Measurements from ENCODE around the gene ITIH3.

The ITIH3 gene

GRCh38 chr3:52816654-52817053 lies 22.1 kb downstream of the ITIH3 start:
- no peak overlapping the region for H3K4me2 ChIP-seq
- H4K20me1 ChIP-seq (ENCODE audit: insufficient read depth), result no peaks in the 10 kb centered on the region
- H3K27ac ChIP-seq, result no peak overlapping the region
- H3K4me3 ChIP-seq (IDR thresholded peaks at IDR 0.05; ENCODE audit: insufficient read depth, low read depth, low read length), result no peak overlapping the region
- H3K27me3 ChIP-seq (ENCODE audit: insufficient read depth, low read depth), result no peaks in the 10 kb centered on the region
- no peaks in the 10 kb centered on the region for H3K79me2 ChIP-seq (ENCODE audit: insufficient read depth, low read depth)
- no peak for TF ChIP-seq CTCF (conservative IDR thresholded peaks at IDR 0.05; ENCODE audit: low read depth, low read length)
- no peaks in the 10 kb centered on the region for H3K36me3 ChIP-seq (ENCODE audit: insufficient read depth)
- H2AFZ ChIP-seq (ENCODE audit: low read depth), result no peak overlapping the region
- no peak overlapping the region for H3K9ac ChIP-seq
- H3K4me1 ChIP-seq (ENCODE audit: low read depth, poor library complexity, severe bottlenecking), result no peaks in the 10 kb centered on the region

- no peak for TF ChIP-seq CTCF (conservative IDR thresholded peaks at IDR 0.05; ENCODE audit: low read depth, low read length)
- H4K20me1 ChIP-seq (ENCODE audit: insufficient read depth), result no peaks in the 10 kb centered on the region
- H3K4me1 ChIP-seq (ENCODE audit: low read depth, poor library complexity, severe bottlenecking), result no peaks in the 10 kb centered on the region
- H3K27me3 ChIP-seq (ENCODE audit: insufficient read depth, low read depth), result no peaks in the 10 kb centered on the region
- H3K4me2 ChIP-seq, result no peak overlapping the region
- no peak overlapping the region for H2AFZ ChIP-seq (ENCODE audit: low read depth)
- no peak overlapping the region for H3K27ac ChIP-seq
- no peak overlapping the region for H3K4me3 ChIP-seq (IDR thresholded peaks at IDR 0.05; ENCODE audit: insufficient read depth, low read depth, low read length)
- no peaks in the 10 kb centered on the region for H3K36me3 ChIP-seq (ENCODE audit: insufficient read depth)
- no peak overlapping the region for H3K9ac ChIP-seq
- H3K79me2 ChIP-seq (ENCODE audit: insufficient read depth, low read depth), result no peaks in the 10 kb centered on the region
Measured at GRCh38 chr3:52817221-52817620, 22.6 kb downstream of the ITIH3 start.

- Histone ChIP-seq H3K4me1 (ENCODE audit: low read depth, poor library complexity, severe bottlenecking) (no peaks in the 10 kb centered on the region), H3K27ac (no peak overlapping the region), H3K79me2 (ENCODE audit: insufficient read depth, low read depth) (no peaks in the 10 kb centered on the region), H2AFZ (ENCODE audit: low read depth) (no peak overlapping the region), H3K36me3 (ENCODE audit: insufficient read depth) (no peaks in the 10 kb centered on the region), H3K4me3 (IDR thresholded peaks at IDR 0.05; ENCODE audit: insufficient read depth, low read depth, low read length) (no peak overlapping the region), H3K9ac (no peak overlapping the region), H4K20me1 (ENCODE audit: insufficient read depth) (no peaks in the 10 kb centered on the region), H3K27me3 (ENCODE audit: insufficient read depth, low read depth) (no peaks in the 10 kb centered on the region), H3K4me2 (no peak overlapping the region)
- TF ChIP-seq CTCF (conservative IDR thresholded peaks at IDR 0.05; ENCODE audit: low read depth, low read length), result no peak
Measured at GRCh38 chr3:52817860-52818259, 23.3 kb downstream of the ITIH3 start.

GRCh38 chr3:52819936-52820335 lies 25.3 kb downstream of the ITIH3 start:
- Histone ChIP-seq H3K4me2 (no peak overlapping the region), H2AFZ (ENCODE audit: low read depth) (no peak overlapping the region), H3K4me3 (IDR thresholded peaks at IDR 0.05; ENCODE audit: insufficient read depth, low read depth, low read length) (no peak overlapping the region), H3K4me1 (ENCODE audit: low read depth, poor library complexity, severe bottlenecking) (no peaks in the 10 kb centered on the region), H3K79me2 (ENCODE audit: insufficient read depth, low read depth) (no peaks in the 10 kb centered on the region), H3K27me3 (ENCODE audit: insufficient read depth, low read depth) (no peaks in the 10 kb centered on the region), H3K36me3 (ENCODE audit: insufficient read depth) (no peaks in the 10 kb centered on the region), H4K20me1 (ENCODE audit: insufficient read depth) (no peaks in the 10 kb centered on the region), H3K27ac (no peak overlapping the region), H3K9ac (no peak overlapping the region)
- no peak for TF ChIP-seq CTCF (conservative IDR thresholded peaks at IDR 0.05; ENCODE audit: low read depth, low read length)

- Histone ChIP-seq H3K4me1 (ENCODE audit: low read depth, poor library complexity, severe bottlenecking) (no peaks in the 10 kb centered on the region), H4K20me1 (ENCODE audit: insufficient read depth) (no peaks in the 10 kb centered on the region), H3K27ac (no peak overlapping the region), H3K27me3 (ENCODE audit: insufficient read depth, low read depth) (no peaks in the 10 kb centered on the region), H3K79me2 (ENCODE audit: insufficient read depth, low read depth) (no peaks in the 10 kb centered on the region), H3K9ac (no peak overlapping the region), H3K36me3 (ENCODE audit: insufficient read depth) (no peaks in the 10 kb centered on the region), H3K4me2 (no peak overlapping the region), H2AFZ (ENCODE audit: low read depth) (no peak overlapping the region), H3K4me3 (IDR thresholded peaks at IDR 0.05; ENCODE audit: insufficient read depth, low read depth, low read length) (no peak overlapping the region)
- peak; percentile 43; the same call in 1 of the 2 replicates for TF ChIP-seq CTCF (conservative IDR thresholded peaks at IDR 0.05; ENCODE audit: low read depth, low read length)
Measured at GRCh38 chr3:52820736-52821135, 26.1 kb downstream of the ITIH3 start.
